ENCODE results near the gene SYCP3. TPM values are rescaled to one million over a fixed set of nuclear protein-coding genes. Genes with fewer than 3 reads are reported as not detected.
A peak's percentile ranks its signal among the peaks of the same experiment; 100 is the strongest.

SYCP3 gene
- 0.03 TPM for polyA plus RNA-seq (2013, experiment 1 of 2)
- polyA plus RNA-seq (2013, experiment 2 of 2): 0.10 TPM

- Histone ChIP-seq H3K9me3 (ENCODE audit: control insufficient read depth, low read length) (no peaks in the 10 kb centered on the region), H3K79me1 (replicated peaks; ENCODE audit: low read length, poor library complexity, severe bottlenecking) (no peaks in the 10 kb centered on the region), H2AK5ac (ENCODE audit: low read length, severe bottlenecking) (no peak within 1 kb of the TSS), H2AFZ (ENCODE audit: low read depth, low read length) (no peak within 1 kb of the TSS), H3K27ac (ENCODE audit: low read length, poor library complexity, severe bottlenecking) (no peak within 1 kb of the TSS), H3K9ac (ENCODE audit: low read length) (no peak within 1 kb of the TSS), H3K18ac (ENCODE audit: low read depth in 1 of 2, low read length in 2 of 2) (no peak within 1 kb of the TSS), H3K14ac (ENCODE audit: low read length in 2 of 2) (no peak within 1 kb of the TSS), H3K4me1 (ENCODE audit: control insufficient read depth, insufficient read depth, low read depth, low read length) (peaks cover 5% of the 10 kb centered on the region), H2BK15ac (ENCODE audit: low read depth, poor library complexity, severe bottlenecking) (no peak within 1 kb of the TSS), H3K4me2 (ENCODE audit: low read length, poor library complexity, severe bottlenecking) (no peak within 1 kb of the TSS), H4K91ac (ENCODE audit: low read length) (no peak within 1 kb of the TSS), H2BK120ac (ENCODE audit: low read depth, low read length) (no peak within 1 kb of the TSS), H4K8ac (ENCODE audit: low read length) (no peak within 1 kb of the TSS), H3K23ac (ENCODE audit: low read length in 2 of 2) (no peak within 1 kb of the TSS), H2BK5ac (ENCODE audit: low read depth, low read length, poor library complexity, severe bottlenecking) (no peak within 1 kb of the TSS), H3K27me3 (ENCODE audit: control insufficient read depth in 1 of 2, insufficient read depth in 1 of 2, low read length in 2 of 2) (no peaks in the 10 kb centered on the region), H3K36me3 (ENCODE audit: control insufficient read depth in 1 of 2, insufficient read depth in 2 of 2, low read depth in 1 of 2, low read length in 2 of 2) (peaks cover 16 to 52% of the 10 kb centered on the region in 2 experiments), H2BK12ac (ENCODE audit: low read length in 2 of 2) (no peak within 1 kb of the TSS), H3K4me3 (ENCODE audit: insufficient read depth in 1 of 2, low read depth in 1 of 2, low read length in 2 of 2) (no peak within 1 kb of the TSS), H3K4ac (ENCODE audit: low read depth in 1 of 2, low read length in 2 of 2) (no peak within 1 kb of the TSS)
- DNase-seq: no peak
- WGBS: 99% methylated on average over 57 of the region's 57 CpGs
These were observed at the start of gene SYCP3 for GRCh38 chr12:101738920-101739665. TSS of gene SYCP3 (minus strand) at chr12:101739462. CDS start at chr12:101737935, 1,527 bp downstream.

DNA sequence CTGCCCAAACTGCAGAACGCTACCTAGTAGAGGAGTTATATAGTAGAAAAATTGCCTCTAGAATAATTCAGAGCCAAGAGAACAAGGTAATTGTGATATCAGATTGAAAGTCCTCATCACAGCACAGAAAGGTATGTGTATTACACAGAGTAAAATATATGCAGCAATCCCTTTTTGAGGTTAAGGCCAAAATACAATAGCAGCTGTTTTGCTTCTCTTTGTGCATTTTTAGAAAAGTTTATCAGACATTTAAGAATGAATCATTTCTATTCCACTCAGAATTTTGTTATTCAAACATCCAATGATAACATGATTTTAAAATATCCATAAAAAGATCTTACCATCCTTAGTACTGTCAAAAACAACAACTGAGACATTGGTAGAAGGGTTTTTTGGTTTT, 46.4 kb upstream of the SYCP3 start:
- Histone ChIP-seq H3K23ac (ENCODE audit: low read length in 2 of 2) (no peak overlapping the region), H2AK5ac (ENCODE audit: low read length, severe bottlenecking) (no peak overlapping the region), H3K36me3 (ENCODE audit: control insufficient read depth in 1 of 2, insufficient read depth in 2 of 2, low read depth in 1 of 2, low read length in 2 of 2) (peaks cover 7 to 50% of the 10 kb centered on the region in 2 experiments), H3K4me2 (ENCODE audit: low read length, poor library complexity, severe bottlenecking) (no peak overlapping the region), H2BK15ac (ENCODE audit: low read depth, poor library complexity, severe bottlenecking) (no peak overlapping the region), H3K4me1 (ENCODE audit: control insufficient read depth, insufficient read depth, low read depth, low read length) (peaks cover 2% of the 10 kb centered on the region), H2BK5ac (ENCODE audit: low read depth, low read length, poor library complexity, severe bottlenecking) (no peak overlapping the region), H2BK12ac (ENCODE audit: low read length in 2 of 2) (no peak overlapping the region), H3K27me3 (ENCODE audit: control insufficient read depth in 1 of 2, insufficient read depth in 1 of 2, low read length in 2 of 2) (no peaks in the 10 kb centered on the region), H4K8ac (ENCODE audit: low read length) (no peak overlapping the region), H3K27ac (ENCODE audit: low read length, poor library complexity, severe bottlenecking) (no peak overlapping the region), H3K4ac (ENCODE audit: low read depth in 1 of 2, low read length in 2 of 2) (no peak overlapping the region), H3K14ac (ENCODE audit: low read length in 2 of 2) (no peak overlapping the region), H2AFZ (ENCODE audit: low read depth, low read length) (no peak overlapping the region), H3K9ac (ENCODE audit: low read length) (no peak overlapping the region), H2BK120ac (ENCODE audit: low read depth, low read length) (no peak overlapping the region), H3K18ac (ENCODE audit: low read depth in 1 of 2, low read length in 2 of 2) (no peak overlapping the region), H3K79me1 (replicated peaks; ENCODE audit: low read length, poor library complexity, severe bottlenecking) (peaks cover 2% of the 10 kb centered on the region), H4K91ac (ENCODE audit: low read length) (no peak overlapping the region), H3K9me3 (ENCODE audit: control insufficient read depth, low read length) (no peaks in the 10 kb centered on the region), H3K4me3 (ENCODE audit: insufficient read depth in 1 of 2, low read depth in 1 of 2, low read length in 2 of 2) (no peak overlapping the region)
- WGBS: no CpG with 5 or more reads among the region's 1 CpG
- DNase-seq: no peak

GRCh38 chr12:101784376-101784775, 45.1 kb upstream of the SYCP3 start:
- peak overlapping the region in 1 of 2 experiments; percentile 37 for H3K18ac ChIP-seq (ENCODE audit: low read depth in 1 of 2, low read length in 2 of 2)
- H3K4me2 ChIP-seq (ENCODE audit: low read length, poor library complexity, severe bottlenecking): no peak overlapping the region
- no peak overlapping the region for H3K23ac ChIP-seq (ENCODE audit: low read length in 2 of 2)
- peaks cover 2% of the 10 kb centered on the region for H3K79me1 ChIP-seq (replicated peaks; ENCODE audit: low read length, poor library complexity, severe bottlenecking)
- no peak overlapping the region for H3K27ac ChIP-seq (ENCODE audit: low read length, poor library complexity, severe bottlenecking)
- no peak for DNase-seq
- no peak overlapping the region for H4K8ac ChIP-seq (ENCODE audit: low read length)
- H3K9ac ChIP-seq (ENCODE audit: low read length): no peak overlapping the region
- H2BK15ac ChIP-seq (ENCODE audit: low read depth, poor library complexity, severe bottlenecking): no peak overlapping the region
- H2BK12ac ChIP-seq (ENCODE audit: low read length in 2 of 2): no peak overlapping the region
- no peak overlapping the region for H4K91ac ChIP-seq (ENCODE audit: low read length)
- H2AK5ac ChIP-seq (ENCODE audit: low read length, severe bottlenecking): no peak overlapping the region
- H3K36me3 ChIP-seq (ENCODE audit: control insufficient read depth in 1 of 2, insufficient read depth in 2 of 2, low read depth in 1 of 2, low read length in 2 of 2): peaks cover 8 to 51% of the 10 kb centered on the region in 2 experiments
- H3K4ac ChIP-seq (ENCODE audit: low read depth in 1 of 2, low read length in 2 of 2): no peak overlapping the region
- H3K9me3 ChIP-seq (ENCODE audit: control insufficient read depth, low read length): no peaks in the 10 kb centered on the region
- H2BK5ac ChIP-seq (ENCODE audit: low read depth, low read length, poor library complexity, severe bottlenecking): no peak overlapping the region
- peaks cover 2% of the 10 kb centered on the region for H3K4me1 ChIP-seq (ENCODE audit: control insufficient read depth, insufficient read depth, low read depth, low read length)
- no peaks in the 10 kb centered on the region for H3K27me3 ChIP-seq (ENCODE audit: control insufficient read depth in 1 of 2, insufficient read depth in 1 of 2, low read length in 2 of 2)
- 96% methylated on average over 1 of the region's 1 CpG for WGBS
- H3K14ac ChIP-seq (ENCODE audit: low read length in 2 of 2): no peak overlapping the region
- no peak overlapping the region for H2BK120ac ChIP-seq (ENCODE audit: low read depth, low read length)
- no peak overlapping the region for H2AFZ ChIP-seq (ENCODE audit: low read depth, low read length)
- H3K4me3 ChIP-seq (ENCODE audit: insufficient read depth in 1 of 2, low read depth in 1 of 2, low read length in 2 of 2): no peak overlapping the region

DNA sequence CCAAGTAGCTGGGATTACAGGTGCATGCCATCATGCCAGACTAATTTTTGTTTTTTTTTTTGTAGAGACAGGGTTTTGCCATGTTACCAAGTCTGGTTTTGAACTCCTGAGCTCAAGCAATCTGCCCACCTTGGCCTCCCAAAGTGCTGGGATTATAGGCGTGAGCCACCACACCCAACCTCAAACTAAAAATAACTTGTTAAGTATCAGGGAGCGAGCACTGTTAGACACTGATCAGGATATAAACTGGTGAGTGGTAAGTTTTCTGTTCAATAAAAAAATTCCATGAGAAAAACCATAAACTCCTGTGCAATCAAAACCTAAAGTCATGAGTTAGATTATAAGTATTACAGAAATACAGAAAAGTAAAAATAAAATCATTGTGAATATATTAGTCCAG, 44.6 kb upstream of the SYCP3 start:
- H3K9ac ChIP-seq (ENCODE audit: low read length): no peak overlapping the region
- no peak overlapping the region for H2AK5ac ChIP-seq (ENCODE audit: low read length, severe bottlenecking)
- no peak overlapping the region for H3K18ac ChIP-seq (ENCODE audit: low read depth in 1 of 2, low read length in 2 of 2)
- no peaks in the 10 kb centered on the region for H3K27me3 ChIP-seq (ENCODE audit: control insufficient read depth in 1 of 2, insufficient read depth in 1 of 2, low read length in 2 of 2)
- no peak overlapping the region for H3K23ac ChIP-seq (ENCODE audit: low read length in 2 of 2)
- H2AFZ ChIP-seq (ENCODE audit: low read depth, low read length): no peak overlapping the region
- no peak overlapping the region for H3K27ac ChIP-seq (ENCODE audit: low read length, poor library complexity, severe bottlenecking)
- no peak for DNase-seq
- peaks cover 2% of the 10 kb centered on the region for H3K4me1 ChIP-seq (ENCODE audit: control insufficient read depth, insufficient read depth, low read depth, low read length)
- H3K14ac ChIP-seq (ENCODE audit: low read length in 2 of 2): no peak overlapping the region
- no peak overlapping the region for H2BK15ac ChIP-seq (ENCODE audit: low read depth, poor library complexity, severe bottlenecking)
- H3K4me3 ChIP-seq (ENCODE audit: insufficient read depth in 1 of 2, low read depth in 1 of 2, low read length in 2 of 2): no peak overlapping the region
- no peak overlapping the region for H4K91ac ChIP-seq (ENCODE audit: low read length)
- no peak overlapping the region for H3K4me2 ChIP-seq (ENCODE audit: low read length, poor library complexity, severe bottlenecking)
- no peaks in the 10 kb centered on the region for H3K79me1 ChIP-seq (replicated peaks; ENCODE audit: low read length, poor library complexity, severe bottlenecking)
- no peak overlapping the region for H2BK12ac ChIP-seq (ENCODE audit: low read length in 2 of 2)
- peaks cover 3 to 51% of the 10 kb centered on the region in 2 experiments for H3K36me3 ChIP-seq (ENCODE audit: control insufficient read depth in 1 of 2, insufficient read depth in 2 of 2, low read depth in 1 of 2, low read length in 2 of 2)
- H3K4ac ChIP-seq (ENCODE audit: low read depth in 1 of 2, low read length in 2 of 2): no peak overlapping the region
- H3K9me3 ChIP-seq (ENCODE audit: control insufficient read depth, low read length): no peaks in the 10 kb centered on the region
- no peak overlapping the region for H2BK5ac ChIP-seq (ENCODE audit: low read depth, low read length, poor library complexity, severe bottlenecking)
- H4K8ac ChIP-seq (ENCODE audit: low read length): no peak overlapping the region
- WGBS: no CpG with 5 or more reads among the region's 2 CpGs
- H2BK120ac ChIP-seq (ENCODE audit: low read depth, low read length): no peak overlapping the region
